ENCODE measurements around the gene C16orf89. TPM values are rescaled to one million over a fixed set of nuclear protein-coding genes. Genes with fewer than 3 reads are reported as not detected.

The C16orf89 gene
- total and polyA plus RNA-seq, 2 experiments from 2014 or later = 2.8 to 4.4 TPM

GRCh38 chr16:5016967-5017677, 48.6 kb downstream of the C16orf89 start (continued):
- TF ChIP-seq REST (IDR thresholded peaks at IDR 0.05; ENCODE audit: unreplicated experiment) = no peak

GRCh38 chr16:5015887-5016286, 49.9 kb downstream of the C16orf89 start:
- H3K79me2 ChIP-seq (replicated peaks; ENCODE audit: insufficient read depth) = no peaks in the 10 kb centered on the region
- DNase-seq (ENCODE audit: low spot score) (no peak), ATAC-seq (no peak)
- no peak overlapping the region for H3K4me3 ChIP-seq
- Mint-ChIP-seq H3K9me3 (no peaks in the 10 kb centered on the region), H3K4me1 (no peaks in the 10 kb centered on the region), H3K27ac (no peak overlapping the region), H3K4me3 (no peak overlapping the region), H3K36me3 (ENCODE audit: low read depth) (no peaks in the 10 kb centered on the region; the same call in 2 of the 3 replicates), H3K27me3 (ENCODE audit: insufficient read depth, low read depth, poor library complexity) (peaks cover 3% of the 10 kb centered on the region)
- no peaks in the 10 kb centered on the region for H3F3A ChIP-seq (replicated peaks; ENCODE audit: low read depth)
- H3K36me3 ChIP-seq (ENCODE audit: insufficient read depth) = no peaks in the 10 kb centered on the region
- no peak overlapping the region for H3K27ac ChIP-seq (ENCODE audit: low read depth)
- no peaks in the 10 kb centered on the region for H3K9me2 ChIP-seq (ENCODE audit: insufficient read depth)
- H2AFZ ChIP-seq = no peak overlapping the region
- H3K4me2 ChIP-seq = no peak overlapping the region
- H3K27me3 ChIP-seq (ENCODE audit: insufficient read depth) = no peaks in the 10 kb centered on the region
- H4K20me1 ChIP-seq (replicated peaks; ENCODE audit: insufficient read depth) = no peaks in the 10 kb centered on the region
- H3K4me1 ChIP-seq (ENCODE audit: insufficient read depth) = no peaks in the 10 kb centered on the region
- TF ChIP-seq EZH2 (IDR thresholded peaks at IDR 0.05; ENCODE audit: low read depth, unreplicated experiment) (no peak), ZNF114 (CRISPR knock-in tag; IDR thresholded peaks at IDR 0.05) (no peak), STAT1 (IDR thresholded peaks at IDR 0.05; ENCODE audit: unreplicated experiment) (no peak), CTCF (conservative IDR thresholded peaks at IDR 0.05; ENCODE audit: low read depth in 2 of 2) (no peak), ZNF331 (CRISPR knock-in tag; IDR thresholded peaks at IDR 0.05; ENCODE audit: low read depth) (no peak), JUNB (IDR thresholded peaks at IDR 0.05; ENCODE audit: unreplicated experiment) (no peak), ETS1 (IDR thresholded peaks at IDR 0.05) (no peak), NANOG (IDR thresholded peaks at IDR 0.05; ENCODE audit: borderline replicate concordance) (no peak), CREB1 (CRISPR knock-in tag; IDR thresholded peaks at IDR 0.05; ENCODE audit: low read depth) (no peak), POLR2AphosphoS5 (IDR thresholded peaks at IDR 0.05; ENCODE audit: low read depth) (no peak), REST (IDR thresholded peaks at IDR 0.05; ENCODE audit: unreplicated experiment) (no peak)
